Measurements from ENCODE around the gene TTLL3. TPM values are rescaled to one million over a fixed set of nuclear protein-coding genes. Genes with fewer than 3 reads are reported as not detected.

The TTLL3 gene
- total RNA-seq, 1 experiment from 2014 or later, result 15.7 TPM

DNA sequence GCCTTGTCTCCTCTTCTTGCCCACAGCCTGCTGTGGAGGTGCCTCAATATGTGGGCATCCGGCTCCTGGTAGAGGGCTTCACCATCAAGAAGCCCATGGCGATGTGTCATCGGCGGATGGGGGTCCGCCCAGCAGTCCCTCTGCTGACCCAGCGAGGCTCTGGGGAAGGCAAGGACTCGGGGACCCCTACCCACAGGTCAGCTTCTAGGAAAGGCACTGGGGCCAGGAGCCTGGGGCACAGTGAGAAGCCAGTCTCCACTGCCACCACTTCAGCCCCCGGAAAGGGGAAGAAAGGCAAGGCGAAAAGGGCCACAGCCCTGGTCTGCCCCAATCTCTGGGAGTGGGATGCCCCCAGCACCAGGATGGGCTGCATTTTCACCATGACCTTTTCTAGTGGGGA is 23.0 kb downstream of the TTLL3 start:
- BruUV-seq (replicated peaks), result no TSS peak

DNA sequence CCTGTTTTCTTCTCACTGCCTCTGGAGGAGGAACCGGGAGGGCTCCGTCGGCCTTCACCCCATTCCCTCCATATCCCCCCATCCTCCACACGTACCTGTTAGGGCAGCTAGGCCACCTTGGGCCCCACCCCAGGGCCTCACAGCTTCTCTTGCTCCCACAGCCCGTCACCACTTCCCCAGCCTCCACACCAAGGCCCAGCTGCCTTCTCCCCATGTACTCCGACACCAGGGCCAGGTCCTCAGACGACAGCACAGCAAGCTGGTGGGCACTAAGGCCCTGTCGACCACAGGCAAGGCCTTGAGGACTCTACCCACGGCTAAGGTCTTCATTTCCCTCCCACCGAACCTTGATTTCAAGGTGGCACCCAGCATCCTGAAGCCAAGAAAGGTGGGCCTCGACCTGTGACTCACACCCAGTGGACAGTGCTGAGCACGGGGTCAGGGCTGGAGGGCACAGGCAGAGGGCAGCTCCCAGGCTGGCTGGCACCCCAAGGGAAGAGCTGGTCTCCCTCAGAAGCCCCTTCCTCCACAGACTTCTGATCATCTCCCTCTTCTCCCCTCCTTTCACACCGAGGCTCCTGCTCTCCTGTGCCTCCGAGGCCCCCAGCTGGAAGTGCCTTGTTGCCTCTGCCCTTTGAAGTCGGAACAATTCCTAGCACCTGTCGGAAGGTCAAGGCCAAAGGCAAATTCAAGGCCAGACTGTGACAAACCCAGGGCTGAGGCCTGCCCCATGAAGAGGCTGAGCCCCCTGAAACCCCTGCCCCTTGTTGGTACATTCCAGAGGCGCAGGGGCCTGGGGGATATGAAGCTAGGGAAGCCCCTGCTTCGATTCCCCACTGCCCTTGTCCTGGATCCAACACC is 24.7 kb downstream of the TTLL3 start:
- CTCF ChIA-PET, result no interaction called here
- no peak overlapping the region for H3K27ac ChIP-seq (ENCODE audit: low read length)
- TF ChIP-seq POLR2AphosphoS5 (IDR thresholded peaks at IDR 0.05; ENCODE audit: low read depth, low read length), result no peak
- no peaks in the 10 kb centered on the region for H3K9me3 ChIP-seq (ENCODE audit: control insufficient read depth, insufficient read depth, low read depth, low read length)
- DNase-seq (ENCODE audit: low read depth, low spot score), result no peak
- in situ Hi-C loops (cut with HindIII; ENCODE audit: low pct_unique_long_range_greater_than_20kb, low sequenced_read_pairs), result no loop called here
- no peaks in the 10 kb centered on the region for H3K4me1 ChIP-seq (ENCODE audit: control insufficient read depth, insufficient read depth, low read length)
- no peak overlapping the region for H3K4me3 ChIP-seq (ENCODE audit: low read depth in 2 of 2, low read length in 2 of 2)
- ATAC-seq, result no peak
- H3K36me3 ChIP-seq (ENCODE audit: control insufficient read depth, insufficient read depth, low read length), result no peaks in the 10 kb centered on the region
- no TSS peak for BruUV-seq (replicated peaks)
- POLR2A ChIA-PET, result no interaction called here
- intact Hi-C loops (cut with micrococcal nuclease; ENCODE audit: unreplicated experiment), result no loop called here
- H3K27me3 ChIP-seq (ENCODE audit: control insufficient read depth, insufficient read depth, low read length), result no peaks in the 10 kb centered on the region

More for the DNA sequence above, 23.0 kb downstream of the TTLL3 start:
- ChIA-PET POLR2A (no interaction called here), CTCF (no interaction called here)
- no peak for TF ChIP-seq TCF7L2 (IDR thresholded peaks at IDR 0.05; ENCODE audit: low read depth, low read length)
- no peak for TF ChIP-seq POLR2AphosphoS5 (IDR thresholded peaks at IDR 0.05; ENCODE audit: low read depth, low read length)
- TF ChIP-seq SIN3A (IDR thresholded peaks at IDR 0.05; ENCODE audit: borderline replicate concordance, insufficient read depth, low read depth, low read length), result no peak
- TF ChIP-seq, protein P1, sequence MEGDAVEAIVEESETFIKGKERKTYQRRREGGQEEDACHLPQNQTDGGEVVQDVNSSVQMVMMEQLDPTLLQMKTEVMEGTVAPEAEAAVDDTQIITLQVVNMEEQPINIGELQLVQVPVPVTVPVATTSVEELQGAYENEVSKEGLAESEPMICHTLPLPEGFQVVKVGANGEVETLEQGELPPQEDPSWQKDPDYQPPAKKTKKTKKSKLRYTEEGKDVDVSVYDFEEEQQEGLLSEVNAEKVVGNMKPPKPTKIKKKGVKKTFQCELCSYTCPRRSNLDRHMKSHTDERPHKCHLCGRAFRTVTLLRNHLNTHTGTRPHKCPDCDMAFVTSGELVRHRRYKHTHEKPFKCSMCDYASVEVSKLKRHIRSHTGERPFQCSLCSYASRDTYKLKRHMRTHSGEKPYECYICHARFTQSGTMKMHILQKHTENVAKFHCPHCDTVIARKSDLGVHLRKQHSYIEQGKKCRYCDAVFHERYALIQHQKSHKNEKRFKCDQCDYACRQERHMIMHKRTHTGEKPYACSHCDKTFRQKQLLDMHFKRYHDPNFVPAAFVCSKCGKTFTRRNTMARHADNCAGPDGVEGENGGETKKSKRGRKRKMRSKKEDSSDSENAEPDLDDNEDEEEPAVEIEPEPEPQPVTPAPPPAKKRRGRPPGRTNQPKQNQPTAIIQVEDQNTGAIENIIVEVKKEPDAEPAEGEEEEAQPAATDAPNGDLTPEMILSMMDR (IDR thresholded peaks at IDR 0.05), result no peak
- no peak for TF ChIP-seq REST (IDR thresholded peaks at IDR 0.05; ENCODE audit: insufficient read depth in 1 of 2, low read depth in 2 of 2, low read length in 1 of 2)
- no peak overlapping the region for H3K4me3 ChIP-seq (ENCODE audit: low read depth in 2 of 2, low read length in 2 of 2)
- H3K9me3 ChIP-seq (ENCODE audit: control insufficient read depth, insufficient read depth, low read depth, low read length), result no peaks in the 10 kb centered on the region
- intact Hi-C loops (cut with micrococcal nuclease; ENCODE audit: unreplicated experiment), result no loop called here
- in situ Hi-C loops (cut with HindIII; ENCODE audit: low pct_unique_long_range_greater_than_20kb, low sequenced_read_pairs), result no loop called here
- H3K4me1 ChIP-seq (ENCODE audit: control insufficient read depth, insufficient read depth, low read length), result no peaks in the 10 kb centered on the region
- no peaks in the 10 kb centered on the region for H3K36me3 ChIP-seq (ENCODE audit: control insufficient read depth, insufficient read depth, low read length)
- DNase-seq (ENCODE audit: low read depth, low spot score) (no peak), ATAC-seq (no peak)
- H3K27me3 ChIP-seq (ENCODE audit: control insufficient read depth, insufficient read depth, low read length), result no peaks in the 10 kb centered on the region
- no peak overlapping the region for H3K27ac ChIP-seq (ENCODE audit: low read length)
